PC-9 (cell line): ENCODE data around the gene PRCP. TPM values are rescaled to one million over a fixed set of nuclear protein-coding genes. Genes with fewer than 3 reads are reported as not detected.

ENCODE experiments used
- BruUV-seq: library from RNA; stranded (reverse); fragments of 400-500 nt; replicated peaks from 2 replicates; lab custom pipeline; 2021; lab: Mats Ljungman, UMichigan
- CTCF ChIA-PET: fragments of 300-600 bp; sonication (Branson Sonifier 250); formaldehyde crosslinking; loops from one replicate; lab custom pipeline; 2022; ENCODE audit warnings: antibody characterized with exemption; lab: Charles Lee
- POLR2A ChIA-PET: fragments of 300-600 bp; sonication (Branson Sonifier 250); formaldehyde crosslinking; loops from one replicate; lab custom pipeline; 2022; ENCODE audit warnings: antibody characterized with exemption; ENCODE audit not compliant: unreplicated experiment; lab: Charles Lee
- DNase-seq, 2 experiments: peaks; one replicate each; pipeline versions ENCODE4 v3.0.0 to v3.0.0-alpha.2; 2015 to 2022; ENCODE audit warnings: mixed read lengths in 1 of 2
- H2AFZ ChIP-seq: fragments of 200-600 bp; sonication (generic); 2 replicates; pipeline ENCODE4 v1.8.1; 2017; ENCODE audit warnings: antibody characterized with exemption
- H3F3A ChIP-seq: fragments of 200-600 bp; sonication (generic); 2 replicates; pipeline ENCODE4 v1.8.1; 2017; ENCODE audit warnings: antibody characterized with exemption, mild to moderate bottlenecking, low read depth; ENCODE audit not compliant: insufficient read depth
- H3K27ac ChIP-seq: fragments of 200-600 bp; sonication (generic); 2 replicates; pipeline ENCODE4 v1.6.1; 2016; ENCODE audit warnings: mixed run types
- H3K27me3 ChIP-seq: fragments of 200-600 bp; sonication (generic); 2 replicates; pipeline ENCODE4 v1.6.1; 2016; ENCODE audit warnings: low read depth, mixed run types; ENCODE audit not compliant: insufficient read depth
- H3K36me3 ChIP-seq: fragments of 200-600 bp; sonication (generic); 2 replicates; pipeline ENCODE4 v1.6.1; 2016; ENCODE audit warnings: low read depth, mixed run types
- H3K4me1 ChIP-seq: fragments of 200-600 bp; sonication (generic); replicated peaks from 2 replicates; pipeline ENCODE4 v1.6.1; 2016; ENCODE audit warnings: mixed run types; ENCODE audit not compliant: insufficient read depth
- H3K4me2 ChIP-seq: fragments of 200-600 bp; sonication (generic); 2 replicates; pipeline ENCODE4 v1.6.1; 2017; ENCODE audit warnings: mixed run types
- H3K4me3 ChIP-seq: fragments of 200-600 bp; sonication (generic); 2 replicates; pipeline ENCODE4 v1.6.1; 2016; ENCODE audit warnings: mixed run types
- H3K79me2 ChIP-seq: fragments of 200-600 bp; sonication (generic); 2 replicates; pipeline ENCODE4 v1.6.1; 2017; ENCODE audit warnings: low read depth, mixed run types
- H3K9me2 ChIP-seq: fragments of 200-600 bp; sonication (generic); 2 replicates; pipeline ENCODE4 v1.8.1; 2017; ENCODE audit warnings: mild to moderate bottlenecking; ENCODE audit not compliant: insufficient read depth
- H3K9me3 ChIP-seq: fragments of 200-600 bp; sonication (generic); 2 replicates; pipeline ENCODE4 v1.8.1; 2016; ENCODE audit warnings: low read depth; ENCODE audit not compliant: insufficient read depth
- H4K20me1 ChIP-seq: fragments of 200-600 bp; sonication (generic); 2 replicates; pipeline ENCODE4 v1.8.1; 2017; ENCODE audit not compliant: insufficient read depth
- EZH2 ChIP-seq: fragments of 200-600 bp; sonication (generic); IDR thresholded peaks from 2 replicates; pipeline ENCODE4 v1.8.0; 2017; ENCODE audit warnings: antibody characterized with exemption, low read depth
- intact Hi-C: fragments of 100-400 bp; cut with micrococcal nuclease; formaldehyde crosslinking; loops from one replicate; pipeline ENCODE4 v1.10.0; 2022; ENCODE audit not compliant: unreplicated experiment
- total RNA-seq: library from RNA; stranded (reverse); gene quantifications from 2 replicates; pipeline ENCODE4 v1.2.3, GENCODE V29; 2021
- TF ChIP-seq, protein P1 (sequence below): fragments of 200-600 bp; sonication (generic); conservative IDR thresholded peaks from 2 replicates; pipeline ENCODE4 v1.6.1; 2017; ENCODE audit warnings: mixed run types, antibody characterized with exemption, mild to moderate bottlenecking, moderate library complexity

PRCP gene
- total RNA-seq, 1 experiment from 2014 or later: 42.7 TPM

GRCh38 chr11:82787981-82788380, 112.2 kb downstream of the PRCP start:
- Histone ChIP-seq H3K4me3 (no peak overlapping the region), H3K9me3 (no peaks in the 10 kb centered on the region), H2AFZ (no peak overlapping the region), H3K4me2 (no peak overlapping the region), H3K79me2 (no peaks in the 10 kb centered on the region), H3K4me1 (no peaks in the 10 kb centered on the region), H3K36me3 (no peaks in the 10 kb centered on the region), H3K27ac (no peak overlapping the region), H4K20me1 (no peaks in the 10 kb centered on the region), H3F3A (no peaks in the 10 kb centered on the region), H3K27me3 (no peaks in the 10 kb centered on the region), H3K9me2 (no peaks in the 10 kb centered on the region)
- DNase-seq: no peak
- TF ChIP-seq, protein P1, sequence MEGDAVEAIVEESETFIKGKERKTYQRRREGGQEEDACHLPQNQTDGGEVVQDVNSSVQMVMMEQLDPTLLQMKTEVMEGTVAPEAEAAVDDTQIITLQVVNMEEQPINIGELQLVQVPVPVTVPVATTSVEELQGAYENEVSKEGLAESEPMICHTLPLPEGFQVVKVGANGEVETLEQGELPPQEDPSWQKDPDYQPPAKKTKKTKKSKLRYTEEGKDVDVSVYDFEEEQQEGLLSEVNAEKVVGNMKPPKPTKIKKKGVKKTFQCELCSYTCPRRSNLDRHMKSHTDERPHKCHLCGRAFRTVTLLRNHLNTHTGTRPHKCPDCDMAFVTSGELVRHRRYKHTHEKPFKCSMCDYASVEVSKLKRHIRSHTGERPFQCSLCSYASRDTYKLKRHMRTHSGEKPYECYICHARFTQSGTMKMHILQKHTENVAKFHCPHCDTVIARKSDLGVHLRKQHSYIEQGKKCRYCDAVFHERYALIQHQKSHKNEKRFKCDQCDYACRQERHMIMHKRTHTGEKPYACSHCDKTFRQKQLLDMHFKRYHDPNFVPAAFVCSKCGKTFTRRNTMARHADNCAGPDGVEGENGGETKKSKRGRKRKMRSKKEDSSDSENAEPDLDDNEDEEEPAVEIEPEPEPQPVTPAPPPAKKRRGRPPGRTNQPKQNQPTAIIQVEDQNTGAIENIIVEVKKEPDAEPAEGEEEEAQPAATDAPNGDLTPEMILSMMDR: no peak
- TF ChIP-seq EZH2: no peak
- CTCF ChIA-PET: no interaction called here
- BruUV-seq: no TSS peak
- intact Hi-C loops: no loop called here
- POLR2A ChIA-PET: no interaction called here

GRCh38 chr11:82786836-82787235, 113.4 kb downstream of the PRCP start:
- H3F3A ChIP-seq: no peaks in the 10 kb centered on the region
- TF ChIP-seq, protein P1: no peak
- TF ChIP-seq EZH2: no peak
- CTCF ChIA-PET: interaction anchor here (0.7 kb wide), 1 partner anchor 901 kb away, joined by 3 read pairs; no protein-coding TSS in a partner anchor

GRCh38 chr11:82786001-82786400, 114.2 kb downstream of the PRCP start:
- Histone ChIP-seq H2AFZ (no peak overlapping the region), H3K79me2 (no peaks in the 10 kb centered on the region), H4K20me1 (no peaks in the 10 kb centered on the region), H3K4me2 (no peak overlapping the region), H3K9me2 (no peaks in the 10 kb centered on the region), H3F3A (no peaks in the 10 kb centered on the region), H3K27me3 (no peaks in the 10 kb centered on the region), H3K9me3 (no peaks in the 10 kb centered on the region), H3K4me1 (no peaks in the 10 kb centered on the region), H3K4me3 (no peak overlapping the region), H3K36me3 (no peaks in the 10 kb centered on the region), H3K27ac (no peak overlapping the region)
- no peak for DNase-seq
- no TSS peak for BruUV-seq
- TF ChIP-seq, protein P1: no peak
- no peak for TF ChIP-seq EZH2
- intact Hi-C loops: no loop called here
- ChIA-PET POLR2A (no interaction called here), CTCF (no interaction called here)

More at GRCh38 chr11:82786836-82787235, 113.4 kb downstream of the PRCP start:
- intact Hi-C loops: no loop called here
- POLR2A ChIA-PET: no interaction called here
- no peaks in the 10 kb centered on the region for H3K9me3 ChIP-seq
- no peak overlapping the region for H3K27ac ChIP-seq
- H3K4me2 ChIP-seq: no peak overlapping the region
- no peaks in the 10 kb centered on the region for H3K36me3 ChIP-seq
- H3K27me3 ChIP-seq: no peaks in the 10 kb centered on the region
- H3K79me2 ChIP-seq: no peaks in the 10 kb centered on the region
- no TSS peak for BruUV-seq
- H2AFZ ChIP-seq: no peak overlapping the region
- H3K4me1 ChIP-seq: no peaks in the 10 kb centered on the region
- no peak overlapping the region for H3K4me3 ChIP-seq
- no peaks in the 10 kb centered on the region for H4K20me1 ChIP-seq
- no peak for DNase-seq
- H3K9me2 ChIP-seq: no peaks in the 10 kb centered on the region
